NCI-H146 (cell line): Measurements from ENCODE around the gene LYST.
A peak's percentile ranks its signal among the peaks of the same experiment; 100 is the strongest.
"Not testable (repeated sequence)": the region's sequence is repeated elsewhere in the genome, so short reads cannot be mapped to it uniquely, and the experiment has no call there.

Source experiments
- DNase-seq: peaks from one replicate; lab custom pipeline; 2025; lab: John Stamatoyannopoulos, UW

LYST gene

GRCh38 chr1:235821361-235821981 is 45.2 kb downstream of the LYST start:
- DNase-seq, result no peak

DNA sequence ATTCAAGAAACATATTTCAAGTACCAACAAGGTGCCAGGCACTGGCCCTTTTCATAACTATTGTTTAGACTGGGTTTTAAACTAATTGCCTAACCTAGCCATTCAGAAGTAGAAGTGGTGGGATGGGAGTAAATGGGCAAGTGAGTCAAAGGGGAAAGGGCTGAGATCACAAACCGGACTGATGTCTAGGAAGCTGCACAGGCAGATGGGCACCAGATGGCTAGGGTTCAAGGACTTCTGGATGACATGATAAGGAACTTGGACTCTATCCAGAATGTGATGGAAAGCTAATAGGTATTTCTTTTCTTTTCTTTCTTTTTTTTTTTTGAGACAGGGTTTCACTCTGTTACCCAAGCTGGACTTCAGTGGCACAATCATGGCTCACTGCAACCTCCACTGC is 46.6 kb downstream of the LYST start:
- DNase-seq, result no peak

GRCh38 chr1:235818632-235819136 is 48.0 kb downstream of the LYST start:
- no peak for DNase-seq

DNA sequence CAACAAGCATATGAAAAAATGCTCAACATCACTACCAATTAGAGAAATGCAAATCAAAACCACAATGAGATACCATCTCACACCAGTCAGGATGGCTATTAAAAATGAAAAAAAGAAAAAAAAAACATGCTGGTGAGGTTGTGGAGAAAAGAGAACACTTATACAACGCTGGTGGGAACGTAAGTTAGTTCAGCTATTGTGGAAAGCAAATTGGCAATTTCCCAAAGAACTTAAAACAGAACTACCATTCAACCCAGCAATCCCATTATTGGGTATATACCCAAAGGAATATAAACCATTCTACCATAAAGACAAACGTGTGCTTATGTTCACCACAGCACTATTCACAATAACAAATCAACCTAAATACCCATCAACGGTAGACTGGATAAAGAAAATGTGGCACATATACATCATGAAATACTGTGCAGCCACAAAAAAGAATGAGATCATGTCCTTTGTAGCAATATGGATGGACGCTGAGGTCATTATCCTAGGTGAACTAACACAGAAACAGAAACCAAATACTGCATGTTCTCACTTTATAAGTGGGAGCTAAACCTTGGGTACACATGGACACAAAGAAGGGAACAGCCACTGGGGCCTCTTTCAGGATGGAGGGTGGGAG is 49.5 kb downstream of the LYST start:
- DNase-seq, result peak; percentile 31

GRCh38 chr1:235809688-235810397 is 56.9 kb downstream of the LYST start:
- DNase-seq, result no peak

DNA sequence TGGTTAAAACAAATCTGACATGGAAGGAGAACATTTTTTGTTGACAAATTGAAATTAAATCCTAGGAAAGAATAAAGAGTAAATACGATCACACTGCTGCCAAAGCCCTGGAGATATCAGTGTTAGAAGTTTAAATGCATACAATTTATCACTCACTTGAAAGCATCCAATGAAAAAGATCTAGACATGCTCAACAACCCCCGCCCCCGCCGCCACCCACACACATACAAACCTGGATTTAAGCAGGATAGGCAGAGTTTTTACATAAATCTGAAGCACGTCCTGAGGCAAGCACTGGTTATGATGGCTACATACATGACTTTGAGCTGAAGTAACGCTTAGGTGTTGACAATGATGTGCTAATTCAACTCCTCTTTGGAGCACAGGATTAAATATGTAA is 58.5 kb downstream of the LYST start:
- no peak for DNase-seq

GRCh38 chr1:235806123-235806522 is 60.6 kb downstream of the LYST start:
- no peak for DNase-seq

DNA sequence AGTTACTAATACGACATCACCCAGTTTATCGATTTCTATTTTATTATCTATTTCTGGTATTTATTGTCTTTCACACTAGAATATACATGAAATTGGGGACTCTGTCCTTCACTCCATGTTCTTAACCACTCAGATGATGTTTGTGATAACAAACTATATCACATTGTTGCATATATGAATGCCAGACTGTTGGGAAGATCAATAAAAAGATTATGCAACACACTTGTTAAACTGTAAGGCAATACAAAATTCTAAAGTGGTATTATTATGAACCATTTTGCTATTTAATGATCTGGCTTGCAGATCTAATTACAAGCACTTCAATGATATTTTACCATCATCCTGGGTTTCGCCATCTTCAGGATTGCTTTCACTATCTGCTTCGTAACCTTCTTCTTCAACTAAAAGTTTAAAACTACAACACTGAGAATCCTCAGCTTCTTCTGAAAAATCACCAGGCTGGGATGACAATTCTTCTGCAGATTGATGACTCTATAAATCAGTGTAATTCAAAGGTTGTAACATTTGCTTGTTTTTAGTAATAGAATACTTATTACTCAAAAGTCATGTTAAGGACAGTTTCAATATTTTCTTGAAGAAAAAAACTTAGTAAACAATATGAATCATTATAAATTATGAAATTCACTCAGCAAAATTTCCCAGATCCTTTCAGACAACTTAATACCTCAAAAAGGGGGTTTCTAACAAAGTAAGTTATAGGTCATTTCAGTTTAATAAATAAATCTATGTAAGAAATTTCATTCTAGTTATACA is 63.9 kb downstream of the LYST start:
- DNase-seq, result no peak

- no peak for DNase-seq
Observed at GRCh38 chr1:235799264-235799663, 67.4 kb downstream of the LYST start.

GRCh38 chr1:235791532-235792060 is 75.1 kb downstream of the LYST start:
- DNase-seq, result no peak

- DNase-seq, result no peak
Observed at GRCh38 chr1:235790123-235790522, 76.6 kb downstream of the LYST start.

DNA sequence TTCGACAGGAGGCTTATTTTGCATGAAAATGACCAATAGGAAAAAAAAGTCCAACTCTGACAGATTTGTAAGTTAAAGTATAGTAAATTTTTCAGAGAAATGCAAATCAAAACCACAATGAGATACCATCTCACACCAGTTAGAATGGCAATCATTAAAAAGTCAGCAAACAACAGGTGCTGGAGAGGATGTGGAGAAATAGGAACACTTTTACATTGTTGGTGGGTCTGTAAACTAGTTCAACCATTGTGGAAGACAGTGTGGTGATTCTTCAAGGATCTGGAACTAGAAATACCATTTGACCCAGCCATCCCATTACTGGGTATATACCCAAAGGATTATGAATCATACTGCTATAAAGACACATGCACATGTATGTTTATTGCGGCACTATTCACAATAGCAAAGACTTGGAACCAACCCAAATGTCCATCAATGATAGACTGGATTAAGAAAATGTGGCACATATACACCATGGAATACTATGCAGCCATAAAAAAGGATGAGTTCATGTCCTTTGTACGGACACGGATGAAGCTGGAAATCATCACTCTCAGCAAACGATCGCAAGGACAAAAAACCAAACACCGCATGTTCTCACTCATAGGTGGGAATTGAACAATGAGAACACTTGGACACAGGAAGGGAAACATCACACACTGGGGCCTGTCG is 80.3 kb downstream of the LYST start:
- not testable (repeated sequence) for DNase-seq

GRCh38 chr1:235784950-235785349 is 81.8 kb downstream of the LYST start:
- DNase-seq, result peak; percentile 58

GRCh38 chr1:235783148-235783776 is 83.4 kb downstream of the LYST start:
- DNase-seq, result peak; percentile 42

GRCh38 chr1:235782601-235783000 is 84.1 kb downstream of the LYST start:
- no peak for DNase-seq

GRCh38 chr1:235781807-235782206 is 84.9 kb downstream of the LYST start:
- DNase-seq, result no peak

DNA sequence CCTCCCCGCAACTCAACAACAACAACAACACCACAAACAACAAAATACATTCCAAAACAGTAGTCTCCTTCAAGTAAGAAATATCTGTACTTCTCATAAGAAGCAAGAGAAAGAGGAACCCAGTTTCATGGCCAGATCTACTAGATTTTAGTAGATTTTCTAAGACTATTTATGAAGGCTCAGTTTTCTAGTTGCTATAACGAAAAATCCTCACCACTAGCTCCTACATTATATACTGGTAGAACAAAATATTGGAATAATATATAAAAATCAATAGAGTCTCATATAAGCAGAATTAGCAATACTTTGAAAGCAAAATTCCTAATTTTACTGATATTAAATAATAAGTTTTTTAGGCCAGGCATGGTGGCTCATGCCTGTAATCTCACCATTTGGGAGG is 86.9 kb downstream of the LYST start:
- DNase-seq, result no peak

- no peak for DNase-seq
Observed at GRCh38 chr1:235776396-235776795, 90.3 kb downstream of the LYST start.

GRCh38 chr1:235775246-235775860 is 91.4 kb downstream of the LYST start:
- DNase-seq, result no peak

DNA sequence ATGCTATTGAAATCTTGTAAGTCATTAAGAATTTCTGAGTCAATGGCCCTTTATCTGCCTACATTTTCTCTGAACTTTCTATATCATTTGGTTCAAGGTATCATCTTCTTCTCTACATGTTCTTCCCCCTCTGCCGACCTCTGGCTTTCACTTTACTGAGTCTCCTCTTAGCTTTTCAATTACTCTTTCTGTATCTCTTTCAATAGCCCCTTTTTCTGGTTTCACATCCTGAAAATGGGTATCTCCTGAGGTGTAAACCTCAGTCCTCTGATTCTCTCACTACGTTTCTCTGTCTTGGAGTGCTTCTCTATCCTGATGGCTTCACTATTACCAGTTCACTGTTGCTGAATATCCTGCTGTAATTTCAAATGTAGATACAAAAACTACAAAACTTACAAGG is 98.9 kb downstream of the LYST start:
- no peak for DNase-seq
